GM12801 (cell line): ENCODE results near the gene HSD17B7.
"Not testable (repeated sequence)": the region's sequence is repeated elsewhere in the genome, so short reads cannot be mapped to it uniquely, and the experiment has no call there.

ENCODE experiments used
- TF ChIP-seq, protein P1 (sequence below): IDR thresholded peaks from one replicate; pipeline ENCODE4 v1.5.1; 2011; ENCODE audit warnings: control low read depth; ENCODE audit not compliant: insufficient read length; ENCODE audit errors: extremely low read depth

The HSD17B7 gene

GRCh38 chr1:162790303-162790984 lies at the start of gene HSD17B7:
Gene HSD17B7, plus strand, starts transcription at chr1:162790702. Its CDS starts 99 bp downstream, at chr1:162790801.
- TF ChIP-seq, protein P1, sequence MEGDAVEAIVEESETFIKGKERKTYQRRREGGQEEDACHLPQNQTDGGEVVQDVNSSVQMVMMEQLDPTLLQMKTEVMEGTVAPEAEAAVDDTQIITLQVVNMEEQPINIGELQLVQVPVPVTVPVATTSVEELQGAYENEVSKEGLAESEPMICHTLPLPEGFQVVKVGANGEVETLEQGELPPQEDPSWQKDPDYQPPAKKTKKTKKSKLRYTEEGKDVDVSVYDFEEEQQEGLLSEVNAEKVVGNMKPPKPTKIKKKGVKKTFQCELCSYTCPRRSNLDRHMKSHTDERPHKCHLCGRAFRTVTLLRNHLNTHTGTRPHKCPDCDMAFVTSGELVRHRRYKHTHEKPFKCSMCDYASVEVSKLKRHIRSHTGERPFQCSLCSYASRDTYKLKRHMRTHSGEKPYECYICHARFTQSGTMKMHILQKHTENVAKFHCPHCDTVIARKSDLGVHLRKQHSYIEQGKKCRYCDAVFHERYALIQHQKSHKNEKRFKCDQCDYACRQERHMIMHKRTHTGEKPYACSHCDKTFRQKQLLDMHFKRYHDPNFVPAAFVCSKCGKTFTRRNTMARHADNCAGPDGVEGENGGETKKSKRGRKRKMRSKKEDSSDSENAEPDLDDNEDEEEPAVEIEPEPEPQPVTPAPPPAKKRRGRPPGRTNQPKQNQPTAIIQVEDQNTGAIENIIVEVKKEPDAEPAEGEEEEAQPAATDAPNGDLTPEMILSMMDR, result not testable (repeated sequence)

DNA sequence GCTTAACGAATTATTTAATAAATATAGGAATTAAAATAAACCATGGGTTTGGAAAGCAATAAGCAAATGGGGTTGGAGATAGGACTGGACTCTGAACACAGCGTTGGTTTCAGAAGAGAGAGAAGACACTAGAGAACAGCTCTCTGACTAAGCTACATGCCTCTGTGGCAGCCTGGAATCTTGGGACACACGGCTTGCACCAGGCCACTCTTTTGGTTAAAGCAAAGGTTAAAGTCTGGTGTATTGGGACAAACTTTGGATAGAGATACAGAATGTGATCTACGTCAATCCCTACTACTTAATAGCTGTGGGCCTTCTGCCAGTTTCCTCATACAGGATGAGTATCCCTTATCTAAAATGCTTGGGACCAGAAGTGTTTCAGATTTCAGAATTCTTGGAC lies 49.7 kb upstream of the HSD17B7 start:
- TF ChIP-seq, protein P1, result no peak

- TF ChIP-seq, protein P1, result no peak
Observed at GRCh38 chr1:162741574-162741973, 48.9 kb upstream of the HSD17B7 start.

DNA sequence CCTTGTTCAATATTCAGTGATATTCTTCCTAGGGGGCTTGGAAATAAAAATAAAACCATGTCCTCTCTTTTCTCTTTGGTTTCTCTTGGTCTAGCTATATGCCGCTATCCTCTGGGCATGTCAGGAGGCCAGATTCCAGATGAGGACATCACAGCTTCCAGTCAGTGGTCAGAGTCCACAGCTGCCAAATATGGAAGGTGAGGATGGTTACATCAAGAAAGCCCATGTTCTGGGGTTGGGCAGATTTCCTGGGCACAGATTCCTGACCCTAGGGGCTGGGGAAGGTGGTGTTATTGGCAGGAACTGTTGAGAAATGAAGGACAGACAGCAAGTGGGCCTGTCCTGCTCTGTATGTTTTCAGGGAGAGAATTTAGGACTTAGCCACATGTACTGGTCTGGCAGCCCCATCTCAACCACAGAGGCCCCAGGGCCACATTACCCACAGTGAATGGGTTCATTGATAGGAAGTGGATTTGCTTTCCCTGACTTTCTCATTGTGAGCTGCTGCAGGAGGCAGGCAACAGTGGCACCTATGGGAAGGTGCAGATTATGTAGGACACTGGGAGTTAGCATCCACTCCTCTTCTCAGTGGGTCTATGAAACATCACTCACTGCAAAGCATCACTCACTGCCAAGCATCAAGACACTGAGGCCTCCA lies 37.4 kb upstream of the HSD17B7 start:
- TF ChIP-seq, protein P1, result no peak

GRCh38 chr1:162753998-162754585 lies 36.4 kb upstream of the HSD17B7 start:
- TF ChIP-seq, protein P1, result no peak

GRCh38 chr1:162755306-162755705 lies 35.2 kb upstream of the HSD17B7 start:
- TF ChIP-seq, protein P1, result no peak

GRCh38 chr1:162756523-162756922 lies 34.0 kb upstream of the HSD17B7 start:
- TF ChIP-seq, protein P1, result no peak
